NCI-H748 treated with DMSO at 0.1 percent for 48 hours (cell line): Measurements from ENCODE around the gene TLCD4.
A peak's percentile ranks its signal among the peaks of the same experiment; 100 is the strongest.
"Not testable (repeated sequence)": the region's sequence is repeated elsewhere in the genome, so short reads cannot be mapped to it uniquely, and the experiment has no call there.

Experiments used
- DNase-seq: peaks from one replicate; lab custom pipeline; 2025; lab: John Stamatoyannopoulos, UW

The TLCD4 gene

GRCh38 chr1:95117207-95118066 is at the start of gene TLCD4:
Gene TLCD4 (plus strand): TSS chr1:95117355. CDS start chr1:95143902, 26,547 bp downstream.
- DNase-seq = peak; percentile 39

GRCh38 chr1:95067568-95067967 is 49.6 kb upstream of the TLCD4 start:
- DNase-seq = no peak

- no peak for DNase-seq
These were observed 48.0 kb upstream of the TLCD4 start for GRCh38 chr1:95068956-95069709.

- DNase-seq = no peak
These were observed 47.5 kb upstream of the TLCD4 start for GRCh38 chr1:95069710-95070093.

GRCh38 chr1:95071539-95071938 is 45.6 kb upstream of the TLCD4 start:
- no peak for DNase-seq

- no peak for DNase-seq
These were observed 45.0 kb upstream of the TLCD4 start for GRCh38 chr1:95072117-95072516.

GRCh38 chr1:95072532-95073419 is 44.4 kb upstream of the TLCD4 start, which contains the start of gene ALG14:
Gene ALG14 (minus strand): TSS chr1:95072951. CDS start chr1:95072898, 53 bp downstream.
- peak; percentile 81 for DNase-seq

GRCh38 chr1:95073446-95073845 is 43.7 kb upstream of the TLCD4 start:
- DNase-seq = no peak

- DNase-seq = no peak
These were observed 41.1 kb upstream of the TLCD4 start for GRCh38 chr1:95076034-95076433.

- no peak for DNase-seq
These were observed 36.7 kb upstream of the TLCD4 start for GRCh38 chr1:95080446-95080845.

- DNase-seq = no peak
These were observed 36.3 kb upstream of the TLCD4 start for GRCh38 chr1:95080879-95081278.

- DNase-seq = no peak
These were observed 32.6 kb upstream of the TLCD4 start for GRCh38 chr1:95084317-95085176.

- DNase-seq = no peak
These were observed 31.8 kb upstream of the TLCD4 start for GRCh38 chr1:95085376-95085775.

GRCh38 chr1:95086949-95087533 is 30.1 kb upstream of the TLCD4 start:
- DNase-seq = no peak

GRCh38 chr1:95088303-95088702 is 28.9 kb upstream of the TLCD4 start:
- no peak for DNase-seq

- DNase-seq = no peak
These were observed 27.4 kb upstream of the TLCD4 start for GRCh38 chr1:95089650-95090287.

GRCh38 chr1:95091290-95091689 is 25.9 kb upstream of the TLCD4 start:
- not testable (repeated sequence) for DNase-seq

GRCh38 chr1:95092891-95093290 is 24.3 kb upstream of the TLCD4 start:
- DNase-seq = not testable (repeated sequence)

GRCh38 chr1:95093296-95093695 is 23.9 kb upstream of the TLCD4 start:
- DNase-seq = no peak

GRCh38 chr1:95094923-95095322 is 22.2 kb upstream of the TLCD4 start:
- no peak for DNase-seq
